Body of pancreas (tissue), 4 donors: Measurements from ENCODE around the gene IGF1R. TPM values are rescaled to one million over a fixed set of nuclear protein-coding genes. Genes with fewer than 3 reads are reported as not detected.
A peak's percentile ranks its signal among the peaks of the same experiment; 100 is the strongest.

Source experiments
- ATAC-seq: fragments of 150-250 bp; one replicate; pipeline ENCODE4 v1.9.1; 2016
- DNase-seq, 4 donors: peaks; one replicate each; pipeline ENCODE4 v3.0.0-alpha.2; 2019
- H3K27ac ChIP-seq, 4 donors: fragments of 200-600 bp; sonication (generic); 1 replicate in 3 of 4; 2 replicates in 1 of 4; pipeline versions ENCODE4 v1.5.1 to v1.6.1; 2016 to 2019; ENCODE audit warnings: mild to moderate bottlenecking in 1 of 4, mixed read lengths in 1 of 4, moderate library complexity in 1 of 4
- H3K27me3 ChIP-seq, 2 donors: fragments of 200-600 bp; sonication (generic); one replicate each; pipeline ENCODE4 v1.6.0; 2016; ENCODE audit warnings: mild to moderate bottlenecking in 1 of 2
- H3K36me3 ChIP-seq, 2 donors: fragments of 200-600 bp; sonication (generic); replicated peaks in 1 of 2; 2 replicates each; pipeline ENCODE4 v1.5.1; 2016; ENCODE audit warnings: low read depth in 2 of 2; ENCODE audit not compliant: insufficient read depth in 1 of 2
- H3K4me1 ChIP-seq: fragments of 200-600 bp; sonication (generic); one replicate; pipeline ENCODE4 v1.6.0; 2016
- H3K4me3 ChIP-seq, 2 donors: fragments of 200-600 bp; sonication (generic); 1 replicate in 1 of 2; 2 replicates in 1 of 2; pipeline ENCODE4 v1.5.1; 2016 to 2019
- H3K9me3 ChIP-seq, 3 donors: fragments of 200-600 bp; sonication (generic); 1 replicate in 2 of 3; 2 replicates in 1 of 3; pipeline ENCODE4 v1.5.1; 2016
- POLR2A ChIP-seq, 3 donors: fragments of 450-650 bp; IDR thresholded peaks; one replicate each; pipeline ENCODE4 v1.6.1; 2016; ENCODE audit warnings: antibody characterized with exemption in 3 of 3, mild to moderate bottlenecking in 2 of 3
- WGBS, 2 donors: methylation state at CpG; one replicate each; pipeline ENCODE4 v1.1.5; 2017; 5-methylcytosine and 5-hydroxymethylcytosine counted together
- intact Hi-C: fragments of 100-400 bp; cut with DNase I; formaldehyde crosslinking; loops from one replicate; pipeline ENCODE4 v1.15.1; 2023
- total RNA-seq, 2 donors: library from RNA; depleted of rRNA; stranded (reverse); fragments of >200 nt; gene quantifications; one replicate each; pipeline ENCODE4 v1.1.0, GENCODE V29; 2016
- TF ChIP-seq, protein P1 (sequence below), 7 experiments: fragments of 450-650 bp in 4 of 7; fragments of 200-600 bp in 3 of 7; sonication (generic) in 3 of 7; IDR thresholded peaks; one replicate each; pipeline ENCODE4 v1.5.1; 2016 to 2019; ENCODE audit warnings: antibody characterized with exemption in 7 of 7

Gene IGF1R
- total RNA-seq, 2 donors from 2014 or later = 34.8 to 55.7 TPM

DNA sequence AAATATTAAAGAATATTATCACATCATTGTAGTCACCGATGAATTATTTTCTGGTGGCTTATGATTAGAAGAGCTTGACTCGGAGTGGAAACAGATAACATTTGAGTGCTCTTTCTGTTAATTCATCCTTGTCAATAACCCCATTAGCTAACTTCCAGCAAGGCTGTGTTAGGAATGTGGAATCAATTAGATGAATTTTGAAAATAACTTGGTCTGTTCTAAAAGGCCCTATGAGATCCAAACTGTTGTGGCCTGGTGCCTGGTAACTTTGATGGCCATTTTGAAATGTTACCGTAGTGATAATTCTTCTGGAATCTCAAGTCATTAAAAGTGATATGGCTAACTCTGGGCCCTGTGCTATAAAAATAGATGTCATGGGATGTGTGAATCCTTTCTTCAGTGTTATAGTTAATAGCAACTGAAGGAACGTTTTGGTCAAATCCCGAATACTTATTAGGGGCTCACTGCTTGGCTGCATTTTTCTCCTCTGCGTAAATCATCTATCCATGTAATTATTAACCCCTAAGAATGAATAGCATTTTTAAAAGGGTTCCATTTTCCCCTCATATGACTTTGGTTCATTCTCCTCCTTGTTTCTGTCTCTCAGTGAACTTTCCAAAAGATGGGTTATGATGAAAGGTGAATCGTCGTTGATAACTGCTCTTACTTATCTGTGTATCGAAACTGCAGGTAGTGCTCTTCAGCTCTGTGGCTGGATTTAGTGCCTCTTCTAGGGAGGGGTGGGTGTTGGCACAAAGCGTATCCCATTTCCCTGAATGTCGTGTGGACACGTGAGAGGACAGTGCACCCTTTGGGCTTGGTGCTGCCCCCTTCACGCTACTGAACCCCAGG is 82.7 kb downstream of the IGF1R start:
- TF ChIP-seq, protein P1, sequence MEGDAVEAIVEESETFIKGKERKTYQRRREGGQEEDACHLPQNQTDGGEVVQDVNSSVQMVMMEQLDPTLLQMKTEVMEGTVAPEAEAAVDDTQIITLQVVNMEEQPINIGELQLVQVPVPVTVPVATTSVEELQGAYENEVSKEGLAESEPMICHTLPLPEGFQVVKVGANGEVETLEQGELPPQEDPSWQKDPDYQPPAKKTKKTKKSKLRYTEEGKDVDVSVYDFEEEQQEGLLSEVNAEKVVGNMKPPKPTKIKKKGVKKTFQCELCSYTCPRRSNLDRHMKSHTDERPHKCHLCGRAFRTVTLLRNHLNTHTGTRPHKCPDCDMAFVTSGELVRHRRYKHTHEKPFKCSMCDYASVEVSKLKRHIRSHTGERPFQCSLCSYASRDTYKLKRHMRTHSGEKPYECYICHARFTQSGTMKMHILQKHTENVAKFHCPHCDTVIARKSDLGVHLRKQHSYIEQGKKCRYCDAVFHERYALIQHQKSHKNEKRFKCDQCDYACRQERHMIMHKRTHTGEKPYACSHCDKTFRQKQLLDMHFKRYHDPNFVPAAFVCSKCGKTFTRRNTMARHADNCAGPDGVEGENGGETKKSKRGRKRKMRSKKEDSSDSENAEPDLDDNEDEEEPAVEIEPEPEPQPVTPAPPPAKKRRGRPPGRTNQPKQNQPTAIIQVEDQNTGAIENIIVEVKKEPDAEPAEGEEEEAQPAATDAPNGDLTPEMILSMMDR (IDR thresholded peaks at IDR 0.05) = no peak
- no peak for TF ChIP-seq POLR2A (IDR thresholded peaks at IDR 0.05)
- peak overlapping the region in 3 of 4 donors; percentile 14 to 87 (median 19) for H3K27ac ChIP-seq
- H3K27me3 ChIP-seq = no peaks in the 10 kb centered on the region

DNA sequence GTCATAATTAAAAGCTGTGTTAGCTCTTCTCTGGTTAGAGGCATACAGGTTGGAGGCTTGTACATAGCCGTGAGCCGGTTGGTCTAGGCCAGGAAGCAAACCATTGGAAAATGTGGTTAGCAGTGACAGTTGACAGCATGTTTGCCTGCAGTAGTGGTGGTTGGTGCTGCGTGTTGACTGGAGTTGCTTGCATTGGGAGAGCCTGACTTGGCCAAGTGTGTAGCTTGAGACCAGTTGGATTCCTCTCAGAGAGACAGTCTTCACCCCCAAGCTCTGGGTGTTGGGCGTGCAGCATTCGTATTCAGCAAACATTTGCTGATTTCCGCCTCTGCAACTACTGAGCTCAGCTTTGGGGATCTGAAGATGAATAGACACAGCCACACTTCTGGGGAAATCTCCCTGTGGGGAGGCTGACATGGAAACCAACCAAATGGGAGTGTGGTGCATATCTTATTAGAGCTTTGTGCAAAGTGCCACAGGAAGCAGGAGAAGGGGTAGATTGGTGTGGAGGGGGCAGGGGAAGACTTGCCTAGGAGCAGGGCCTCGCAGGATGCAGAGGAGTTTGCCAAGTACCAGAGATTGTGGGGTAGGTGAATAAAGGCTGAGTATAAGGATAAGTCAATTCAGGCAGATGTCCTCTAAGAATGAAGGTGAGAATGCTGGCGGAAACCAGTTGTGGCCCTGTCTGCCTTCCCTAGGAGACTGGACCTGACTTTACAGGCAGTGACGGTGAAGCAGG is 83.5 kb downstream of the IGF1R start:
- Histone ChIP-seq H3K4me3 (no peak overlapping the region), H3K4me1 (peaks cover 81% of the 10 kb centered on the region), H3K27ac (peak overlapping the region in 2 of 4 donors; percentile 19 to 28), H3K9me3 (no peaks in the 10 kb centered on the region), H3K36me3 (no peaks in the 10 kb centered on the region), H3K27me3 (no peaks in the 10 kb centered on the region)
- ATAC-seq = no peak
- 87 to 90% methylated on average over 8 to 9 of the region's 9 CpGs for WGBS, 2 donors
- TF ChIP-seq, protein P1 (IDR thresholded peaks at IDR 0.05) = no peak
- no peak for TF ChIP-seq POLR2A (IDR thresholded peaks at IDR 0.05)
- DNase-seq = no peak
- intact Hi-C loops = no loop called here

More for the DNA sequence above, 82.7 kb downstream of the IGF1R start:
- peaks cover 82% of the 10 kb centered on the region for H3K4me1 ChIP-seq
- no peak overlapping the region for H3K4me3 ChIP-seq
- no peak for DNase-seq
- no peak for ATAC-seq
- WGBS, 2 donors = 70 to 80% methylated on average over 13 of the region's 13 CpGs
- no peaks in the 10 kb centered on the region for H3K9me3 ChIP-seq
- intact Hi-C loops = no loop called here
- H3K36me3 ChIP-seq = no peaks in the 10 kb centered on the region

DNA sequence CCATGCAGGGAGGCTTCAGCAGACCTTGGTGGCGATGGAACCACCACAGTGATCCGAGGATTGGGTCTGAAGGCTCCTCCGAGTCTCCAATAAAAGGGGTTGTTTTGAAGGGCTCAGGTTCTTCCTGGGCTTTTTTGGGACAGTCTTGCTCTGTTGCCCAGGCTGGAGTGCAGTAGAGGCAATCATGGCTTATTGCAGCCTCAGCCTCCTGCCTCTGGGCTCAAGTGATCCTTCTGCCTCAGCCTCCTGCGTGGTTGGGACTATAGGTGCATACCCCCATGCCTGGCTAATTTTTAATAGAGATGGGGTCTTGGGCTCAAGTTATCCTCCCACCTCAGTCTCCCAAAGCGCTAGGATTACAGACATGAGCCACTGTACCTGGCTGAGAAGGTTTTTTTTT is 84.8 kb downstream of the IGF1R start:
- Histone ChIP-seq H3K27ac (no peak overlapping the region), H3K36me3 (no peaks in the 10 kb centered on the region), H3K4me1 (peaks cover 69% of the 10 kb centered on the region), H3K9me3 (no peaks in the 10 kb centered on the region), H3K27me3 (no peaks in the 10 kb centered on the region), H3K4me3 (no peak overlapping the region)
- 92 to 95% methylated on average over 4 to 5 of the region's 5 CpGs for WGBS, 2 donors
- ATAC-seq (no peak), DNase-seq (no peak)
- TF ChIP-seq, protein P1 (IDR thresholded peaks at IDR 0.05) = no peak
- TF ChIP-seq POLR2A (IDR thresholded peaks at IDR 0.05) = no peak
- intact Hi-C loops = no loop called here

DNA sequence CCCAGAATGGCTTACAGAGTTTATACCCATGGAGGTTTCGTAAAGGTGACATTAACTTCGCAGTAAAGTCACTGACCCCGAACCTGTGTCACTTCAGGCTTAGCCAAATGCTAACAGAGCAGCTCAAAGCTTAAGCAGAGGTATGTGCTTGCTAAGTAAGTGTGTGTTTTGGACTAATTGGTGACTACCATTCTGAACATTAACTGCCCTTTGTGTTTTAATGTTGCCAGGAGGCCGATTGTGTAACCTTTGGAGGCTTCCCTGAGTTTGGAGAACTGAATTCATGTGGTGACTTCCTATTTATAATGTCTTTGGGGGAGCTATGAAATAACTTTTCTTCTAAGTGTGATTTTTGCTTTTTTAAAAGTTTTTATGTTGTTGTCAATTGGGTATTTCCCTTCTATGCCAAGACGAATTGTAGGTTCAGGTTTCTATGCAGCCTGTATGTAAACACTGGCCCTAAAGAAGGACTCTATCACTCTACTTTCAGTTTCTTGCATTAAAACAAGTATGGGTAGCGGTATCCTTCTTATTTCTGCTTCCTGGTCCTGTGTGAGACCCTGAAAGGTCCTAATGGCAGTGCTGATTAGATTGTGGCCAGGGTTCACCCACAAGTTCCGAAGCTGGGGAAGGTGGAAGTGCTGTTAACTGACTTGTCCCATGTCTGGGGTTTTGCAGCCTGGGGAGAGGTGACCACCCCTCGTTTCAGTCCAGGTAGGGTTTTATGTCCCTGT is 86.3 kb downstream of the IGF1R start:
- H3K27ac ChIP-seq = peak overlapping the region in 3 of 4 donors; percentile 35 to 53 (median 50)

More for the DNA sequence above, 86.3 kb downstream of the IGF1R start:
- no peak for TF ChIP-seq POLR2A (IDR thresholded peaks at IDR 0.05)
- TF ChIP-seq, protein P1 (IDR thresholded peaks at IDR 0.05) = no peak
- DNase-seq (peak in 1 of 4 donors; percentile 25), ATAC-seq (peak; percentile 34)
- H3K36me3 ChIP-seq = no peaks in the 10 kb centered on the region
- H3K4me3 ChIP-seq = no peak overlapping the region
- H3K9me3 ChIP-seq = no peaks in the 10 kb centered on the region
- WGBS, 2 donors = 51 to 64% methylated on average over 8 of the region's 8 CpGs
- H3K4me1 ChIP-seq = peaks cover 63% of the 10 kb centered on the region
- intact Hi-C loops = no loop called here
- no peaks in the 10 kb centered on the region for H3K27me3 ChIP-seq
